ENCODE measurements around the gene RASGRF2.
"Not testable (repeated sequence)": the region's sequence is repeated elsewhere in the genome, so short reads cannot be mapped to it uniquely, and the experiment has no call there.

Gene RASGRF2

DNA sequence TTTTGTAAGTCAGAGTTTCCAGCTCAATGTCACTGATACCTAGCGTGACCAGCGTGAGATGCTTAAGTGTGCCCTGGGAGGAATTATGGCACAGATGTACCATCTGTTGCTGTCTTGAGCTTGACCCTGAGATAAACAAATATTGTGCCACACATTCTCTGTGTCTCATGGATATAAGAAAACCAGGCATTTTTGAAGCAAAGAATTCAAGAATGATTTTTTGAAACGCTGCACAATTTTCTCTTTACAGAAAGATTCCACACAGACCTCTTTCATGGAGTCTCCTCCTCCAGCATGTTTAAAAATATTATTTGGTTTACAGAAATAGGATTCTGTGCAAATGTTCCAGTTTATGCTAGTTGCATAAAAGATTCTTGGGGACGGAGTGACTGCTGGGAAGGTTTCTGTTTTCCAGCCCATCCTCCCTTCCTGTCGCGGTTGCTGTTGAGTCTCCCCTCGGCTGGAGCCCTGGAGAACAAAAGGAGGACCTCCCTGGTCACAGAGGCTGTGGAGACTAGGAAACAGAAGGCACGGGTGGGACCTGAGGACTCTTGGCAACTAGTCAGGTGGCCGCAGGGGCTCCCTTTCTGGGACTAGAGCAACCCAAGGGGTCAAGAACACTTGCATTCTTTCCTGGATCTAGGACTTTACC, 120.8 kb downstream of the RASGRF2 start:
- no peak for DNase-seq

GRCh38 chr5:81081461-81081835, 121.3 kb downstream of the RASGRF2 start:
- no peak for DNase-seq

- DNase-seq, result no peak
Observed at GRCh38 chr5:81086881-81087281, 126.7 kb downstream of the RASGRF2 start.

- no peak for DNase-seq
Observed at GRCh38 chr5:81091199-81091598, 131.0 kb downstream of the RASGRF2 start.

GRCh38 chr5:81093536-81094196, 133.5 kb downstream of the RASGRF2 start:
- DNase-seq, result no peak

GRCh38 chr5:81095835-81096234, 135.7 kb downstream of the RASGRF2 start:
- DNase-seq, result no peak

- no peak for DNase-seq
Observed at GRCh38 chr5:81097713-81098112, 137.6 kb downstream of the RASGRF2 start.

- DNase-seq, result no peak
Observed at GRCh38 chr5:81105261-81105877, 145.2 kb downstream of the RASGRF2 start.

- DNase-seq, result no peak
Observed at GRCh38 chr5:81115261-81115660, 155.1 kb downstream of the RASGRF2 start.

GRCh38 chr5:81117566-81117965, 157.4 kb downstream of the RASGRF2 start:
- no peak for DNase-seq

- no peak for DNase-seq
Observed at GRCh38 chr5:81121273-81121672, 161.1 kb downstream of the RASGRF2 start.

DNA sequence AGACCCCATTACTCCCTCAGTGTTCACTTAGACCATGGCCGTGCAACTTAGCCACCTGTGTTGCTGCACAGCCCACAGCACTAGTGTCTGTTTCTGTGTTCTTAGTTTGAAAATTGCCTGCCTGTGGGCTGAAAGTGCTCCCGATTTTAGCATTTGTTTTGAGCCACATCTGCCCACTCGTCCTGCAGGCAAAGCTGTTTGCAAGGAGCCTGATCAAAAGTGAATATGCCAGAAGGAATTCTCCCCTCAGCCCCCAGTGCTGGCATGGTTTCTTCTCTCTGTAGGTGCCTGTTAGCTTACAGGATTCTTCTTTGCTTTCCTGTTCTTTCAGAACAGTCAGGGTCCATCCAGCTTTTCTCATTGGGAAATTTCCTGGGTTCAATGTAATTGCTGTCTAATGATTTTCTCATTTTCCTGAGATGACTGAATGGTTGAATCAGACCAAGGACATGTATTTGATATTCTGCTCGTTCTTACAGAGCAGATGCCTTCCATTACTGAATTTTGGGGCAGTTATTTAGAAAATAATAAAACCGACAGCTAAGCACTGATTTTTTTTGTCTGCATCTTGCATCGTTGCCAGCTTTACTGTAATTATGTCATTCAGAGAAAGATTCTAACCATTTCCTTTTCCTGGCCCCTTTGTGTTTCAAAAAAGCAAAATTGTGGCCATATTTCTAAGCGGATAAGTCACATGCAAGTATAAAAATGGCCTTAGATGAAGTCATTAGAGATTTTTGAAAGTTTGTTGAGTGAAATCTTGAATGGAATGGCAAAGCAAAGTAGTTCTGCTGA, 161.9 kb downstream of the RASGRF2 start:
- DNase-seq, result no peak

DNA sequence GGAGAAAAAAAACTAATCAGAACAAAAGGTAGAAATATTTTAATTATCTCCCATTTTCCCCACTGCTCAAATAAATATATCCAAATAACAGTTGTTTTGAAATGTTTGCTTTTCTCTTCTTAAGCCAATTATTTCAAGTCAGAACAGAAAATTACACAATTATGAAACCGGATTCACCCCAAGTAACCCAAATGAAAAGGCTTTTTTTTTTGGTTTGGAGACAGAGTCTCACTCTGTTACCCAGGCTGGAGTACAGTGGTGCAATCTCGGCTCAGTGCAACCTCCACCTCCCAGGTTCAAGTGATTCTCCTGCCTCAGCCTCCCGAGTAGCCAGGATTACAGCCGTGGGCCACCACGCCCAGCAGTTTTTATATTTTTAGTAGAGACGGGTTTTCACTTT, 164.5 kb downstream of the RASGRF2 start:
- not testable (repeated sequence) for DNase-seq

DNA sequence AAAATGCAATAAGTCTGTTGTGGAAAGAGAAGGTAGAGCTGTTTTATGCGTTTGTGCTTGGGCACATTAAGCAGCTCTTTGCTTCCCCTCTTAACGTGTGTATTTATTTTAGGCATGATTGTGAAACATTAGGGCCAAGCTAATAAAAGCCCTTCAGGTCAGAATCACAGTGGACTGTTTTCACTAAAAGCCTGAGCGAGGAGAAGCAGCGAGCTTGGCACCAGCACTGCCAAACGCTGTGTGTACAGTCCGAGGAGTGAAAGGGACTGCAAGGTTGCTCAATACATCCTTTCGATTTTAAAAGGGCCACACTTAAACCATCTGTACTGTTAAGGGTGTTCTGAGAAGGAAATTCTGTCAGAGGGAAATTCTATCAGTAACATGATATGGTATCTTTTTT, 165.8 kb downstream of the RASGRF2 start:
- DNase-seq, result no peak

GRCh38 chr5:81128416-81128815, 168.3 kb downstream of the RASGRF2 start:
- no peak for DNase-seq

DNA sequence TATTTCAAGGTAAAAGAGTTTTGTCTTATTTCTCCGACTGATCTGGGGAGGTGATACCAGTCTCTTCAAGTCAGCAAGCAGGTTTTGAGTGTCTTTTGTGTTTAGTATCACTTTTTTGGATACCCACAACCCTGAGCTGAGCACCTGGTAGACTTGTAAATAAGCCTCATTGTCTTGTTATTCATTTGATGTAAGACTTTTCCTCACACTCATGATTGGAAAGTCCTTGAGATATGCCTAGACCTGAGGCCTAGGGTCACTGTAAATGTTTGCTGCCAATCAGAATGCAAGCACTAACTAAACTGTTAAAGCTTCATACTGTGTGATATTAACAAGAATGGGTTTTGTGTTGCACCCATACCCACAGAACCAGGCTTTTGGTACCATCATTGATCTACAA, 172.2 kb downstream of the RASGRF2 start:
- DNase-seq, result no peak

DNA sequence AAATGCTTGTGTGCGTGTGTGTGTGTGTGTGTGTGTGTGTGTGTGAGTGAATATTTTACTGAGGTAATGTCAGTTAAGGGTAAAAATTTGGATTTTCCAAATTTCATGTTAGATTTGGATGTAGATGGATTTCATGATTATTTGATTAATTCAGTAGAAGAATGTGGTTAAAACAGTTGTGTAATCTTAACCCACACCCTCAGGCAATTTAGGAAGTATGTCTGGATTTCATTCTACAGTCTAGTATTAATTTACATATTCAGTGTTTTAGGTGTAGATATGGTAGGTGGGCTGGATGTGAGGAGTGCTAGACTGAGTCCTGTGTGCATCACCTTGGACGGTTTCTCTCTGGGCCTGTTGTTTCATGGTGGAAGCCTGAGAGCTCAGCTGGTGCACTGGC, 173.9 kb downstream of the RASGRF2 start:
- no peak for DNase-seq

DNA sequence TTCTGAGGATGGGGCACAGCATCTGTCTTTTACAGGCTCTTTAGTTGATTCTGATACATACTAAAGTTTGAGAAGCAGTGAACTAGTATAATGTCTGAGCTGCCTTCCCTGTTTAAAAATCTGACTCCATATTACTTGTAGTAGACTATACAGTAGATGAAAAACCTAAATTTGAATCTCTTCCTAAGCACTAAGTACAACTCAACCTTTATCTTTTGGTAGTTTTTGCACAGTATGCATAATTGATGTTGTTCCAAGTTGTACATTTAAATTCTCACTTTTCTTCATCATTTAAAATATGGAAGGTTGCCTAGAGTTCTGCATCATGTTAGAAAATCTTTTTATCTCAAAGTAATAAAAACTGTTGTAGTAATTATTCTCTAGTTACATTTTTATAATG, 174.4 kb downstream of the RASGRF2 start:
- DNase-seq, result no peak

DNA sequence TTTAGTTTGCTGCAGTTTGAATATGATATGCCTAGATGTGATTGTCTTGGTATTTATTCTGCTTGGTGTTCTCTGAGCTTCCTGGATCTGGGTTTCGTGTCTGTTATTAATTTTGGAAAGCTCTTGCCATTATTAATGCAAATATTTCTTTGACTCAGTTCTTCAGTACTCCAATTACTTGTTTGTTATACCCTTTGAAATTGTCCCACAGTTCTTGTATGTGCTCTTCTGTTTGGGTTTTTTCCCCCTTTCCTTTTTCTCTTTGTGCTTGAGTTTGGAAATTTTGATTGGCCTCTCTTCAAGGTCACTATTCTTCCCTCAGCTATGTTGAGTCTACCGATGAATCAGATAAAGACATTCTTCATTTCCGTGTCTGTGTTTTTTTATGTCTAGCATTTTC, 176.4 kb downstream of the RASGRF2 start:
- DNase-seq, result no peak

DNA sequence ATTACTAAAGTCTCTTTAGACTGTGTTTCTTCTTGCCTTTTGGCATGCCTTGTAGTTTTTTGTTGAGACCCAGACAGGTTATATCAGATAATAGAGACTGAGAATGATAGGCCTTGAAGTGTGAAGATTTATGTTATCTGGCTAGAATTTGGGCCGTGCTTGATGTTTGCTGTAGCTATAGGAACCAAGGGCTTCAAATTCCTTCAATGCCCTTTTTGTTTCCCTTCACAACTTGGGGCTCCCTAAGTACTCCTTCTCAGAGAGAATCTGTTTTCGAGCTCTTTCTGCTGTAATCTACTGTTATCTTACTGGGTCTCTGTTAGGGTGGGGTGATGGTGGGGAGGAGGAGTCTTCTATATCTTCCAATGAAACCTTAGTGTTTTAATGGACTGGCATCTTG, 177.7 kb downstream of the RASGRF2 start:
- no peak for DNase-seq

- DNase-seq, result no peak
Observed at GRCh38 chr5:81140441-81140840, 180.3 kb downstream of the RASGRF2 start.

DNA sequence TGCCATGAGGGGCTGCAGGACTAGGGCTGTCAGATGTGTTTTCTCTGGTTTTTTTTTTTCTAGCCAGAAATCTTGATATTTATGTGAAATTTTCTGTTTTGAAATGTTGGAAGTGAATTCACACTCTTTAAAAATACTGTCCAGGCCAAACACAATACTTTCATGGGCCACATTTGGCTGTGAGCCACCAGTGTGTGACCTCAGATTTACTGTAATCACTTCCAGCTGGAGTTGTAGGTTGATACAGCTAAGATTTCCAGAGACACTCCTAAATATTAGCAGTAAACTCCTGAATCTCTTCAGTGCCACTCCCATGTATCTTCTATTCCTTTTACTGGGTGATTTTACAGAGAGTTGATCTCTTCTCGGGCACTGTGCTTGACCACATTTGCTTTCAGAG, 180.8 kb downstream of the RASGRF2 start:
- DNase-seq, result no peak

DNA sequence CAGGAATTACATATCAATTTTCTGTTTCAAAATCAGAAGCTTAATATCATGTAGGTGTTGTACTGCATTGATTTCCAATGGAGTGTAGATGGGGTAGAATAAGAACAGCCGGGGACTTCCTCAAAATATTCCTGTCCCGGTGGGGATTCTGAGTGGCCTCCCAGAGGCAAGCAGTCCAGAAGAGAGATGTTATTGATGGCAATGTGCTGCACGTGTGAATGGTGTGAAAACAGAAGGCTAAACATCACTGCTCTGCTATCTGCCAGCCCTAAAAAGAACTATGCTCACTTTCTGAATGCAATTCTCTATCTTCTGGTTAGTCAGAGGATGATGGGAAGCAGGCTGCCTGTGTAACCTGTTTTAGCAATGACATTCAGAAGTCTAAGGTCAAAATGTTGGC, 181.9 kb downstream of the RASGRF2 start:
- no peak for DNase-seq

Data from activated CD4-positive, alpha-beta T cell treated with anti-CD3 and anti-CD28 coated beads, Interleukin-2, amount 50 U/mL, for 4 hours (primary cell).